OCI-LY1 (cell line): ENCODE data around the gene PNMA6E.

Source experiments
- EZH2 ChIP-seq: fragments of 200-600 bp; sonication (generic), shearing (Covaris generic); IDR thresholded peaks from 2 replicates; pipeline ENCODE4 v1.8.0; 2017; ENCODE audit warnings: borderline replicate concordance, mixed run types, mild to moderate bottlenecking, antibody characterized with exemption, low read length, moderate library complexity, mixed read lengths
- TF ChIP-seq, protein P1 (sequence below): fragments of 200-600 bp; sonication (generic), shearing (Covaris generic); IDR thresholded peaks from 2 replicates; pipeline ENCODE4 v1.5.1; 2017; ENCODE audit warnings: mild to moderate bottlenecking, antibody characterized with exemption, low read length, moderate library complexity, mixed read lengths

DNA sequence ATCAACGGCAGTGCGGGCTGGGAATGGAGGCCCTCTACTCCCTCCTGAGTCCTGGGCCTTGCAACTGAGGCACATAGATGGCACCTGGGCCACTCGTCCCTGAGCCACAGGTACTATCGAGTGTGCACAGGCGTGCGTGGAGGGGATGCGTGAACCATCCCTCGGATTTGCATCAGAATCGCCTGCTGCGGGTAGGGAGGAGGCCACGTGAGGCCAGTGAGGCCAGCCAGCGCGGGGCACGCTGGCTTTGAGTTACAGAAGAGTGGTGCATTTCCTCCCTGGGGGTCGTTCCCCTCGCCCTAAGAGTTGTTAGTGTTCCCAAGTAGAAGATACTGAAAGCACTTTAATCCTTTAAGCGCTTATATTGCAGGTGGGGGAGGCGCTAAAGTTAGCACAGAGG, 20.7 kb upstream of the PNMA6E start:
- TF ChIP-seq, protein P1, sequence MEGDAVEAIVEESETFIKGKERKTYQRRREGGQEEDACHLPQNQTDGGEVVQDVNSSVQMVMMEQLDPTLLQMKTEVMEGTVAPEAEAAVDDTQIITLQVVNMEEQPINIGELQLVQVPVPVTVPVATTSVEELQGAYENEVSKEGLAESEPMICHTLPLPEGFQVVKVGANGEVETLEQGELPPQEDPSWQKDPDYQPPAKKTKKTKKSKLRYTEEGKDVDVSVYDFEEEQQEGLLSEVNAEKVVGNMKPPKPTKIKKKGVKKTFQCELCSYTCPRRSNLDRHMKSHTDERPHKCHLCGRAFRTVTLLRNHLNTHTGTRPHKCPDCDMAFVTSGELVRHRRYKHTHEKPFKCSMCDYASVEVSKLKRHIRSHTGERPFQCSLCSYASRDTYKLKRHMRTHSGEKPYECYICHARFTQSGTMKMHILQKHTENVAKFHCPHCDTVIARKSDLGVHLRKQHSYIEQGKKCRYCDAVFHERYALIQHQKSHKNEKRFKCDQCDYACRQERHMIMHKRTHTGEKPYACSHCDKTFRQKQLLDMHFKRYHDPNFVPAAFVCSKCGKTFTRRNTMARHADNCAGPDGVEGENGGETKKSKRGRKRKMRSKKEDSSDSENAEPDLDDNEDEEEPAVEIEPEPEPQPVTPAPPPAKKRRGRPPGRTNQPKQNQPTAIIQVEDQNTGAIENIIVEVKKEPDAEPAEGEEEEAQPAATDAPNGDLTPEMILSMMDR: no peak
- TF ChIP-seq EZH2: no peak
